H1 (cell line): ENCODE data around the gene CCR8. TPM values are rescaled to one million over a fixed set of nuclear protein-coding genes. Genes with fewer than 3 reads are reported as not detected.

Source experiments
- CTCF ChIA-PET: fragments of 300-600 bp; sonication (Branson Sonifier 250); formaldehyde crosslinking; loops from one replicate; lab custom pipeline; 2021; ENCODE audit not compliant: partially characterized antibody; lab: Charles Lee
- POLR2A ChIA-PET: fragments of 300-600 bp; sonication (Branson Sonifier 250); formaldehyde crosslinking; loops from one replicate; lab custom pipeline; 2021; ENCODE audit warnings: inconsistent platforms; ENCODE audit not compliant: partially characterized antibody; lab: Charles Lee
- DNase-seq, 2 experiments: peaks; one replicate each; pipeline versions ENCODE4 v3.0.0 to v3.0.0-alpha.2; 2010 to 2022; ENCODE audit warnings: low spot score in 2 of 2, low read depth in 1 of 2, mixed read lengths in 1 of 2
- FAIRE-seq: peaks from 2 replicates; lab custom pipeline; 2011; peaks lifted over from hg19 to GRCh38; lab: Jason Lieb, UNC
- H2AFZ ChIP-seq: 2 replicates; pipeline ENCODE4 v1.8.1; 2012; ENCODE audit warnings: low read length, inconsistent platforms
- H2AK5ac ChIP-seq: 2 replicates; pipeline ENCODE4 v1.6.1; 2013; ENCODE audit warnings: low read depth, low read length
- H2BK120ac ChIP-seq: replicated peaks from 2 replicates; pipeline ENCODE3; 2013; ENCODE audit warnings: low read depth, low read length, inconsistent platforms
- H2BK12ac ChIP-seq: 2 replicates; pipeline ENCODE4 v1.6.1; 2013; ENCODE audit warnings: low read depth, low read length
- H2BK15ac ChIP-seq: 2 replicates; pipeline ENCODE4 v1.6.1; 2013; ENCODE audit warnings: low read length
- H2BK20ac ChIP-seq: 2 replicates; pipeline ENCODE4 v1.6.1; 2013; ENCODE audit warnings: low read length
- H2BK5ac ChIP-seq: 2 replicates; pipeline ENCODE4 v1.6.1; 2013; ENCODE audit warnings: low read depth, low read length
- H3K14ac ChIP-seq: 2 replicates; pipeline ENCODE4 v1.6.1; 2013; ENCODE audit warnings: inconsistent platforms; ENCODE audit not compliant: insufficient read length
- H3K18ac ChIP-seq: 2 replicates; pipeline ENCODE4 v1.6.1; 2013; ENCODE audit warnings: low read length; ENCODE audit errors: extremely low read depth
- H3K23ac ChIP-seq: 2 replicates; pipeline ENCODE4 v1.6.1; 2013; ENCODE audit warnings: inconsistent platforms; ENCODE audit not compliant: insufficient read length
- H3K23me2 ChIP-seq: 2 replicates; pipeline ENCODE4 v1.6.1; 2013; ENCODE audit warnings: low read depth, low read length
- H3K27ac ChIP-seq: 2 replicates; pipeline ENCODE4 v1.6.1; 2011; ENCODE audit warnings: low read depth, low read length, inconsistent platforms
- H3K27me3 ChIP-seq, 4 experiments: replicated peaks in 1 of 4; 1 replicate in 1 of 4; 2 replicates in 3 of 4; pipeline versions ENCODE4 v1.6.1 to v1.8.1; 2011 to 2013; ENCODE audit warnings: low read length in 3 of 4, mild to moderate bottlenecking in 3 of 4, inconsistent platforms in 2 of 4, mixed read lengths in 2 of 4, moderate library complexity in 1 of 4; ENCODE audit not compliant: control insufficient read depth in 3 of 4, insufficient read depth in 3 of 4; ENCODE audit errors: extremely low read depth in 1 of 4
- H3K36me3 ChIP-seq, 4 experiments: 2 replicates each; pipeline versions ENCODE4 v1.6.1 to v1.8.1; 2011 to 2013; ENCODE audit warnings: mild to moderate bottlenecking in 4 of 4, low read length in 3 of 4, moderate library complexity in 2 of 4, control low read depth in 1 of 4, inconsistent platforms in 1 of 4; ENCODE audit not compliant: insufficient read depth in 4 of 4, control insufficient read depth in 2 of 4
- H3K4ac ChIP-seq: replicated peaks from 2 replicates; pipeline ENCODE3; 2013; ENCODE audit warnings: low read length, low read depth, mixed read lengths, inconsistent platforms; ENCODE audit not compliant: insufficient read length
- H3K4me1 ChIP-seq, 4 experiments: replicated peaks in 1 of 4; 1 replicate in 1 of 4; 2 replicates in 3 of 4; pipeline versions ENCODE4 v1.6.1 to v1.8.1; 2011 to 2013; ENCODE audit warnings: low read length in 3 of 4, inconsistent platforms in 2 of 4, mixed read lengths in 1 of 4; ENCODE audit not compliant: insufficient read depth in 4 of 4, control insufficient read depth in 3 of 4
- H3K4me2 ChIP-seq, 2 experiments: 2 replicates each; pipeline versions ENCODE4 v1.6.1 to v1.8.1; 2011 to 2013; ENCODE audit warnings: low read depth in 2 of 2, low read length in 2 of 2, control low read depth in 1 of 2, inconsistent platforms in 1 of 2, mild to moderate bottlenecking in 1 of 2; ENCODE audit not compliant: insufficient read depth in 1 of 2
- H3K4me3 ChIP-seq, 4 experiments: fragments of 200-600, 300-600 bp in 1 of 4; sonication (generic), shearing (Covaris generic), sonication (Bioruptor Twin) in 1 of 4; 2 replicates each; pipeline versions ENCODE4 v1.5.1 to v1.8.1; 2011 to 2016; ENCODE audit warnings: low read length in 4 of 4, low read depth in 3 of 4, control low read depth in 2 of 4, inconsistent platforms in 2 of 4, mild to moderate bottlenecking in 2 of 4, mixed read lengths in 1 of 4, moderate library complexity in 1 of 4; ENCODE audit not compliant: insufficient read depth in 2 of 4; ENCODE audit errors: extremely low read depth in 1 of 4
- H3K56ac ChIP-seq: replicated peaks from 2 replicates; pipeline ENCODE3; 2013; ENCODE audit warnings: low read depth, mild to moderate bottlenecking, mixed read lengths, low read length, inconsistent platforms; ENCODE audit not compliant: insufficient read length
- H3K79me1 ChIP-seq: 2 replicates; pipeline ENCODE4 v1.6.1; 2013; ENCODE audit warnings: low read depth, low read length, control low read depth
- H3K79me2 ChIP-seq, 2 experiments: 2 replicates each; pipeline versions ENCODE4 v1.6.1 to v1.8.1; 2012 to 2013; ENCODE audit warnings: low read length in 2 of 2, mild to moderate bottlenecking in 2 of 2, inconsistent platforms in 1 of 2; ENCODE audit not compliant: insufficient read depth in 2 of 2, control insufficient read depth in 1 of 2
- H3K9ac ChIP-seq, 4 experiments: replicated peaks in 1 of 4; 1 replicate in 1 of 4; 2 replicates in 3 of 4; pipeline versions ENCODE4 v1.6.1 to v1.8.1; 2011 to 2013; ENCODE audit warnings: low read depth in 3 of 4, low read length in 3 of 4, control low read depth in 2 of 4, mild to moderate bottlenecking in 2 of 4, moderate library complexity in 2 of 4, inconsistent platforms in 1 of 4; ENCODE audit errors: extremely low read depth in 1 of 4
- H3K9me3 ChIP-seq, 2 experiments: 2 replicates each; pipeline versions ENCODE4 v1.6.1 to v1.8.1; 2012 to 2013; ENCODE audit warnings: mild to moderate bottlenecking in 2 of 2, moderate library complexity in 2 of 2, control low read depth in 1 of 2, inconsistent platforms in 1 of 2, low read depth in 1 of 2, low read length in 1 of 2, mixed read lengths in 1 of 2; ENCODE audit not compliant: insufficient read depth in 2 of 2
- H4K20me1 ChIP-seq, 2 experiments: replicated peaks in 1 of 2; 2 replicates each; pipeline versions ENCODE3 to v1.8.1; 2011 to 2013; ENCODE audit warnings: inconsistent platforms in 2 of 2, low read length in 2 of 2, mild to moderate bottlenecking in 1 of 2; ENCODE audit not compliant: insufficient read depth in 2 of 2, control insufficient read depth in 1 of 2
- H4K5ac ChIP-seq: 2 replicates; pipeline ENCODE4 v1.6.1; 2013; ENCODE audit warnings: low read length, low read depth, mixed read lengths, inconsistent platforms; ENCODE audit not compliant: insufficient read length
- H4K8ac ChIP-seq: 2 replicates; pipeline ENCODE4 v1.8.0; 2013; ENCODE audit warnings: mild to moderate bottlenecking, moderate library complexity, low read length, inconsistent platforms; ENCODE audit not compliant: insufficient read depth; ENCODE audit errors: extremely low read depth
- H4K91ac ChIP-seq: replicated peaks from 2 replicates; pipeline ENCODE3; 2013; ENCODE audit warnings: low read length, mixed read lengths, inconsistent platforms; ENCODE audit not compliant: insufficient read length
- polyA plus RNA-seq, 7 experiments: library from polyadenylated mRNA; depleted of rRNA in 3 of 7; stranded (reverse) in 5 of 7; unstranded in 2 of 7; fragments of >200 nt in 5 of 7; fragments of 200-250 nt in 2 of 7; gene quantifications; 1 replicate in 5 of 7; 2 replicates in 1 of 7; 4 replicates in 1 of 7; pipeline versions ENCODE4 v1.2.1 to v1.2.3, GENCODE V29; 2011 to 2013; ENCODE audit warnings: missing spikeins in 2 of 7, mixed read lengths in 2 of 7
- total RNA-seq: library from RNA; stranded (reverse); fragmentation: NEBNext Ultra II Directional; extraction: Animal tissue kit (Norgen Biotek cat#: 25700); gene quantifications from 2 replicates; pipeline ENCODE4 v1.2.1, GENCODE V29; 2021
- TF ChIP-seq, protein P1 (sequence below): fragments of 300-600 bp; sonication (generic); IDR thresholded peaks from 2 replicates; pipeline ENCODE4 v1.7.1; 2012; ENCODE audit warnings: low read length, moderate library complexity, mild to moderate bottlenecking, inconsistent platforms; ENCODE audit not compliant: insufficient replicate concordance

The CCR8 gene
- total and polyA plus RNA-seq, 2 of the 8 experiments (the other 6 are each of a cell fraction or from before 2014, with no cell fraction given) = 0.35 TPM; not detected in 1

DNA sequence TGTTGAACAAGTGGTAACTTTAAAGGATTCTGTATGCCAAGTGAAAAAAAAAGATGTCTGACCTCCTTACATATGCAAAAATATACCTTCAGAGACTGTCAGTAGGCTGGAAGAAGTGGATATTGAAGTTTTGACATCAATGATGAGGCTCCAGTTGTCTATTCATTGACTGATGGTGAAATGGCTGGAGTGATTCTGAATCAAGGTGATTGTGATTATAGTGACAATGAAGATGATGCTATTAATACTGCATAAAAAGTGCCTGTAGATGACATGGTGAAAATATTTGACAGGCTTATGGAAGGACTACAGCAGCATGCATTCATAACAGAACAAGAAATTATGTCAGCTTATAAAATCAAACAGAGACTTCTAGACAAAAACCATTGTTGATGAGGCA, 4.1 kb downstream of the CCR8 start:
- no peak overlapping the region for H3K4ac ChIP-seq
- H3K36me3 ChIP-seq = no peaks in the 10 kb centered on the region; a peak in 1 of 8 replicates
- no peaks in the 10 kb centered on the region for H4K20me1 ChIP-seq
- ChIA-PET POLR2A (no interaction called here), CTCF (no interaction called here)
- no peak overlapping the region for H3K14ac ChIP-seq
- H3K23me2 ChIP-seq = no peaks in the 10 kb centered on the region
- no peak overlapping the region for H2BK120ac ChIP-seq
- H3K23ac ChIP-seq = no peak overlapping the region
- peaks cover 0 to 5% of the 10 kb centered on the region in 2 experiments; a peak in 1 of 4 replicates for H3K9me3 ChIP-seq
- H2BK15ac ChIP-seq = no peak overlapping the region
- DNase-seq (no peak), FAIRE-seq (peak; percentile 28)
- H3K79me2 ChIP-seq = no peaks in the 10 kb centered on the region; a peak in 1 of 4 replicates
- no peaks in the 10 kb centered on the region for H3K79me1 ChIP-seq
- H3K56ac ChIP-seq = no peak overlapping the region
- no peak overlapping the region for H3K4me3 ChIP-seq
- no peaks in the 10 kb centered on the region for H3K27me3 ChIP-seq
- no peak overlapping the region for H3K27ac ChIP-seq
- no peak overlapping the region for H3K4me2 ChIP-seq
- no peak overlapping the region for H4K5ac ChIP-seq
- no peak overlapping the region for H3K18ac ChIP-seq
- H2BK12ac ChIP-seq = no peak overlapping the region
- no peak overlapping the region for H2AK5ac ChIP-seq
- H4K8ac ChIP-seq = no peak overlapping the region
- no peak overlapping the region for H4K91ac ChIP-seq
- peaks cover 0 to 5% (median 2%) of the 10 kb centered on the region in 4 experiments; a peak in 1 of 7 replicates for H3K4me1 ChIP-seq
- H3K9ac ChIP-seq = no peak overlapping the region
- H2BK5ac ChIP-seq = no peak overlapping the region
- H2AFZ ChIP-seq = no peak overlapping the region
- no peak overlapping the region for H2BK20ac ChIP-seq
- TF ChIP-seq, protein P1, sequence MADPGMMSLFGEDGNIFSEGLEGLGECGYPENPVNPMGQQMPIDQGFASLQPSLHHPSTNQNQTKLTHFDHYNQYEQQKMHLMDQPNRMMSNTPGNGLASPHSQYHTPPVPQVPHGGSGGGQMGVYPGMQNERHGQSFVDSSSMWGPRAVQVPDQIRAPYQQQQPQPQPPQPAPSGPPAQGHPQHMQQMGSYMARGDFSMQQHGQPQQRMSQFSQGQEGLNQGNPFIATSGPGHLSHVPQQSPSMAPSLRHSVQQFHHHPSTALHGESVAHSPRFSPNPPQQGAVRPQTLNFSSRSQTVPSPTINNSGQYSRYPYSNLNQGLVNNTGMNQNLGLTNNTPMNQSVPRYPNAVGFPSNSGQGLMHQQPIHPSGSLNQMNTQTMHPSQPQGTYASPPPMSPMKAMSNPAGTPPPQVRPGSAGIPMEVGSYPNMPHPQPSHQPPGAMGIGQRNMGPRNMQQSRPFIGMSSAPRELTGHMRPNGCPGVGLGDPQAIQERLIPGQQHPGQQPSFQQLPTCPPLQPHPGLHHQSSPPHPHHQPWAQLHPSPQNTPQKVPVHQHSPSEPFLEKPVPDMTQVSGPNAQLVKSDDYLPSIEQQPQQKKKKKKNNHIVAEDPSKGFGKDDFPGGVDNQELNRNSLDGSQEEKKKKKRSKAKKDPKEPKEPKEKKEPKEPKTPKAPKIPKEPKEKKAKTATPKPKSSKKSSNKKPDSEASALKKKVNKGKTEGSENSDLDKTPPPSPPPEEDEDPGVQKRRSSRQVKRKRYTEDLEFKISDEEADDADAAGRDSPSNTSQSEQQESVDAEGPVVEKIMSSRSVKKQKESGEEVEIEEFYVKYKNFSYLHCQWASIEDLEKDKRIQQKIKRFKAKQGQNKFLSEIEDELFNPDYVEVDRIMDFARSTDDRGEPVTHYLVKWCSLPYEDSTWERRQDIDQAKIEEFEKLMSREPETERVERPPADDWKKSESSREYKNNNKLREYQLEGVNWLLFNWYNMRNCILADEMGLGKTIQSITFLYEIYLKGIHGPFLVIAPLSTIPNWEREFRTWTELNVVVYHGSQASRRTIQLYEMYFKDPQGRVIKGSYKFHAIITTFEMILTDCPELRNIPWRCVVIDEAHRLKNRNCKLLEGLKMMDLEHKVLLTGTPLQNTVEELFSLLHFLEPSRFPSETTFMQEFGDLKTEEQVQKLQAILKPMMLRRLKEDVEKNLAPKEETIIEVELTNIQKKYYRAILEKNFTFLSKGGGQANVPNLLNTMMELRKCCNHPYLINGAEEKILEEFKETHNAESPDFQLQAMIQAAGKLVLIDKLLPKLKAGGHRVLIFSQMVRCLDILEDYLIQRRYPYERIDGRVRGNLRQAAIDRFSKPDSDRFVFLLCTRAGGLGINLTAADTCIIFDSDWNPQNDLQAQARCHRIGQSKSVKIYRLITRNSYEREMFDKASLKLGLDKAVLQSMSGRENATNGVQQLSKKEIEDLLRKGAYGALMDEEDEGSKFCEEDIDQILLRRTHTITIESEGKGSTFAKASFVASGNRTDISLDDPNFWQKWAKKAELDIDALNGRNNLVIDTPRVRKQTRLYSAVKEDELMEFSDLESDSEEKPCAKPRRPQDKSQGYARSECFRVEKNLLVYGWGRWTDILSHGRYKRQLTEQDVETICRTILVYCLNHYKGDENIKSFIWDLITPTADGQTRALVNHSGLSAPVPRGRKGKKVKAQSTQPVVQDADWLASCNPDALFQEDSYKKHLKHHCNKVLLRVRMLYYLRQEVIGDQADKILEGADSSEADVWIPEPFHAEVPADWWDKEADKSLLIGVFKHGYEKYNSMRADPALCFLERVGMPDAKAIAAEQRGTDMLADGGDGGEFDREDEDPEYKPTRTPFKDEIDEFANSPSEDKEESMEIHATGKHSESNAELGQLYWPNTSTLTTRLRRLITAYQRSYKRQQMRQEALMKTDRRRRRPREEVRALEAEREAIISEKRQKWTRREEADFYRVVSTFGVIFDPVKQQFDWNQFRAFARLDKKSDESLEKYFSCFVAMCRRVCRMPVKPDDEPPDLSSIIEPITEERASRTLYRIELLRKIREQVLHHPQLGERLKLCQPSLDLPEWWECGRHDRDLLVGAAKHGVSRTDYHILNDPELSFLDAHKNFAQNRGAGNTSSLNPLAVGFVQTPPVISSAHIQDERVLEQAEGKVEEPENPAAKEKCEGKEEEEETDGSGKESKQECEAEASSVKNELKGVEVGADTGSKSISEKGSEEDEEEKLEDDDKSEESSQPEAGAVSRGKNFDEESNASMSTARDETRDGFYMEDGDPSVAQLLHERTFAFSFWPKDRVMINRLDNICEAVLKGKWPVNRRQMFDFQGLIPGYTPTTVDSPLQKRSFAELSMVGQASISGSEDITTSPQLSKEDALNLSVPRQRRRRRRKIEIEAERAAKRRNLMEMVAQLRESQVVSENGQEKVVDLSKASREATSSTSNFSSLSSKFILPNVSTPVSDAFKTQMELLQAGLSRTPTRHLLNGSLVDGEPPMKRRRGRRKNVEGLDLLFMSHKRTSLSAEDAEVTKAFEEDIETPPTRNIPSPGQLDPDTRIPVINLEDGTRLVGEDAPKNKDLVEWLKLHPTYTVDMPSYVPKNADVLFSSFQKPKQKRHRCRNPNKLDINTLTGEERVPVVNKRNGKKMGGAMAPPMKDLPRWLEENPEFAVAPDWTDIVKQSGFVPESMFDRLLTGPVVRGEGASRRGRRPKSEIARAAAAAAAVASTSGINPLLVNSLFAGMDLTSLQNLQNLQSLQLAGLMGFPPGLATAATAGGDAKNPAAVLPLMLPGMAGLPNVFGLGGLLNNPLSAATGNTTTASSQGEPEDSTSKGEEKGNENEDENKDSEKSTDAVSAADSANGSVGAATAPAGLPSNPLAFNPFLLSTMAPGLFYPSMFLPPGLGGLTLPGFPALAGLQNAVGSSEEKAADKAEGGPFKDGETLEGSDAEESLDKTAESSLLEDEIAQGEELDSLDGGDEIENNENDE = no peak
